Activated T-cell treated with anti-CD3 and anti-CD28 coated beads for 24 hours (primary cell): ENCODE results near the gene ADGRB2.

Source experiments
- DNase-seq: peaks from one replicate; pipeline ENCODE4 v3.0.0-alpha.2; 2020; ENCODE audit warnings: low read depth

Gene ADGRB2

GRCh38 chr1:31763671-31764311, 349 bp downstream of the ADGRB2 start:
- no peak for DNase-seq

DNA sequence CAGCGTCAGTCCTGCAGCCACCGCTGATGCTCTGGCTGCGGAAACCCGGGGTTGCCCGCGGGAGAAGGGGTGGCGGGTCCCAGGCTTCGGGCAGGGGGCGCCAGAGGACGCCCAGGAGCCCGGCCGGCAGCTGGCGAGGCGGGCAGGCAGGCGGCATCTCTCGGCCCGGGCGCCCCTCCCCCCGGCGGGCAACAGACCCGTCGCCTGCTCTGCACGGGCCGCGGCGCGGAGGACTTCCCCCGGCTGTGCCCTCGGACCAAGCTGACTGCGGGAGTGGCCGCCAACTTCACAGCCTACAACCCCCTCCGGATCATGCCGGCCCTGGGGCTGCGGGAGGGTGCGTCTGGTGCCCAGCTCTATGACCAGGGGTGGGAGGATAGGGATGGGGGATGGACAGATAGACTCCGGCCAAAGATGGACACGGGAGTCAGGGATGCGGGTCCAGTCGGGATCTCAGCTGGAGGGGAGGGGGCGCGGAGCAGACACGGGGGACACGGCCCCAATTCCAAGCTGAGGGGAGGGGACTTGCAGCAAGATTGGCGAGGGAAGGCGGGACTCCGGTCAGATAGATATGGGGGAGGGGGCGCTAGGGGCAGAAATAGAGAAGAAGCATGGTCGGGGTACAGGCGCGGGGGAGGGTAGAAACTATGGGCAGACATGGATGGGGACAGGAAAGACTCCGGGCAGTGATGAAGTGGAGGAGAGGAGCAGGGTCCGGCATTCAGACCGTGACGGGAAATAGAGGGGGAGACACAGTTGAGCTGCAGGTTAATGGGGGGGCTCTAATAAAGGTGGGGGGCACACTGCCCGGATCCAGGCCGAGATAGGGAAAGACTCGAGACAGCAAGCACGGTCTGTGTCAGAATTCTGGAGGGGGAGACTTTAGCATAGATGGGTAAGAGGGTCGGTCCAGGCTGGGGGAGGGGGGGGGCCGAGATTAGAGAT, 1.1 kb downstream of the ADGRB2 start:
- DNase-seq: peak; percentile 59

DNA sequence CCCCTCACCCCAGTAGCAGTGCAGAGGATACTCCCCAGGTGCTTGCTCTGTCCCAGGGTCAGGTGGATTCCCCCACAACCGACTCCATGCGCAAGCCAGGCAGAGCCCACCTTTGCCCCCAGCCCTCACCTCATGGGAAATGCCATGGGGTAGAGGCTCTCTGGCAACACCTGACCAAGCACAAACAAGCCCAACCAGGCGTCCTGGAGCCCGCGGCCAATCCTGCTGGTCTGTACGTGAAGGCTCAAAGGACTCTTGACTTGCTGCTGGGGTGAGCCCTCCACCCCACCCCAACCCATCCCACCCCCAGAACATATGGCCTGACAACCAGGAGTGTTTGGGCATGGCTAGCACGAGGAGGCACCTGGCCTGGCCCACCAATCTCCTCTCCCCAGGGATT, 1.8 kb downstream of the ADGRB2 start:
- no peak for DNase-seq

- DNase-seq: no peak
Measured at GRCh38 chr1:31761883-31762282, 2.3 kb downstream of the ADGRB2 start.

DNA sequence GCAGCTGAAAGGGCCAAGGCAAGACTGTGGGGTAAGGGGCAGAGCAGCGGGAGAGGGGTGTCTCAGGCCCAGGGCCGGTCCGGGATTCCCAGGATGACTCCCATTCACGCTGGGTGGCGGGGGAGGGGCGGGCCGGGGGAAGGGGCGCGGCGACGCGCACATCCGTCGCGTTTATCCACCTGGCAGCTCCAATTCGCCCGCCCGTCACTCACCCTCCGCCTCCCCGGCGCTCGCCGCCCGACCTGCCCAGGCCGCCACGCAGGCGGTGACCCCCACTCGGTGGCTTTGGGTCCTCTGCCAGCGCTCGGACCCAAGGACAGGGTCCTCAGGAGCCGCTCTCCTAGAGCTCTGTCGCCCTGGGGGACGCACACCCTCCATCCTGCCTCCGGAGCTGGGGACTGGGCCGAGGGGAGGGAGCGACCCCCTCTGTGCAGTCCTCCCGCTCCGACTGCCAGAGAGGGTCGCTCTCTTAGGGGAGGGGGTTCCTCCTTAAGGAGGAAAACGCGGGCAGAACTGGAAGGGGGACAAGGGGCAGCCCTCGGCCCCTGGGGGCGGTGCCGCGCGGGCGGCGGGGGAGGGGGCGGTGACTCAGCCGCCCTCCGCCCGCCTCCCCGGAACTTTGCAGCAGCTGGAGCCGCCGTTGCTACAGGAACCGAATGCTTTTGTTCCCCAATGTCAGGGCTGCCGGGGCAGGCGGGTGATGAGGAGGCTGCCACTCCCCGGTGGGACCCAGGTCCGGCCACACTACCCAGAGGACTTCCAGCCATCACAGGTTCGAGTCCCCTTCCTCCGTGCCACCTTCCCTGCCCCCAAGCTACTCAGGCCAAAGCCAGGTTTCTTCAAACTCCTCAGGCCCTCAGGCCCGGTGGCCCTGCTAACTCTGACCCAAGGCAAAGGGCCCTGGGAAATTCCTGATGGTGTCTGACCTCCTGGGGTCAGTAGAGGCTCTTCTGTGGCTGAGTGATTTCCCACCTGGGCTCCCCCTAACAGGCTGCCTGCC, 3.4 kb downstream of the ADGRB2 start:
- peak; percentile 40 for DNase-seq

GRCh38 chr1:31759298-31760023, 4.7 kb downstream of the ADGRB2 start:
- no peak for DNase-seq

GRCh38 chr1:31758823-31759222, 5.3 kb downstream of the ADGRB2 start:
- DNase-seq: no peak

DNA sequence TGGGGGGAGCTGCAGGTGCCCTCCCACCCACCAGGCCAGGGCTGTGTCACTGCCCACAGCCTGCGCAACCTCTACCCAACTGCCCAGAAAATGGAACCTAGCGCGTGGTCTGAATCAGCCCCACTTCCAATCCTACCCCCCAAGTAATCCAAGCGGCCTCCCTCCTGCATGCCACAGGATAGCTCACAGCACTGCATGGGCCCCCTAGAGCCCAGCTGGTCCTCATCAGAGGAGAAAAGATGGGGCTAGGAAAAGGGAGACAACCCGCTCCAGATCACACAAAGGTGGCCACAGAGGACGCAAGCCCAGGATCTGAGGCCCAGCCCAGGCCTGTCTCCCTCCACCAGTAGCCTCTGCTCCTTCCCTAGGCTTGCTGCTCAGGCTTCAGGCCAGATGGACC, 6.2 kb downstream of the ADGRB2 start:
- DNase-seq: no peak

GRCh38 chr1:31757204-31757679, 6.9 kb downstream of the ADGRB2 start:
- DNase-seq: no peak

- DNase-seq: no peak
Measured at GRCh38 chr1:31756578-31756977, 7.6 kb downstream of the ADGRB2 start.

DNA sequence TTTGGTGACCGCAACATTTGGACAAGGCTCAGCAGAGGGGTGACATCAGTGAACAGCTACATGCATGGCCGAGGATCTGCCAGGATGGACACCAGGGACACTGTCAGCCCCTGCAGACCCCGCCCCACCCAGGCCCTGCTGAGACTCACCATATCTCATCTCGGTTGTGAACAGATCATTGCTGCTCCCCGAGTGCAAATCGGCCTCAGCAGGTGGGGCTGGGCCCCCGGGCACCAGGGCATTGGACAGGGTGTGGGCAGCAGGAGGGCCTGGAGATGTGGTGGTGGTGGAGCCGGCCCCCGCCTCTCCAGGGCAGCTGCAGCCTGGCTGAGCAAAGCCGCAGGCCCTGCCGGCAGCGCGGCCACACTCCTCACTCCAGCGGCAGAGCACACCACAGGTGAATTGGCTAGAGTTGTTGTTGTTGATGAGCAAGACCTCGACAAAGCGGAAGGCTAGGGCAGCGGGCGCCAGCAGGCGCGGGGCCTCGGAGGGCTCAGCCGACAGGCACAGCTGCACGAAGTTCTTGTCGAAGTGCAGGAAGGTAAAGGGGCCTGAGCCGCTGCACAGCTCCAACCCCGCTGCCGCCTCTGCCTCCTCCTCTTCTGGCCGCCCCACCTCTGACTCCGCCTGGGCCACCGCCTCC, 8.2 kb downstream of the ADGRB2 start:
- no peak for DNase-seq

DNA sequence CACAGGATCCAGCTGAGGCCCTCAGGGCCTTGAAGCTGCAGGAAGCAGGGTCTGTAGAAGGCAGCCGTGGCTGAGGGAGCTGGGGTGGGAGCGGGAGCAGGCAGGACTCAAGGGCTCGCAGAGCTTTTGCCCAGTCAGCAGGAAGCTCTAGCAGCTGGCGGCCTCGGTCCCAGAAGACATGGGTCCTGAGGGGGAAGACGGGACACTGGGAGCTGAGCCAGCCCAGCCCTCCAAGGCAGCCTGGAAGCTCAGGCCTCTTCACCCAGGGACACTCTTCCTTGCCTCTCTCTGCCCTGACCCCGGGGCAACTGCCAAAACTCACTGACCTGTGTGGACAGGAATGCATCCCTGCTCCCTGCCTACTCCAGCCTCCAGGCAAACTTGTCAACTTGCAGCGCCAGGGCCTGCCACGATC, 8.9 kb downstream of the ADGRB2 start:
- no peak for DNase-seq

- DNase-seq: no peak
Measured at GRCh38 chr1:31754397-31754796, 9.7 kb downstream of the ADGRB2 start.

- no peak for DNase-seq
Measured at GRCh38 chr1:31753707-31754349, 10.3 kb downstream of the ADGRB2 start.

DNA sequence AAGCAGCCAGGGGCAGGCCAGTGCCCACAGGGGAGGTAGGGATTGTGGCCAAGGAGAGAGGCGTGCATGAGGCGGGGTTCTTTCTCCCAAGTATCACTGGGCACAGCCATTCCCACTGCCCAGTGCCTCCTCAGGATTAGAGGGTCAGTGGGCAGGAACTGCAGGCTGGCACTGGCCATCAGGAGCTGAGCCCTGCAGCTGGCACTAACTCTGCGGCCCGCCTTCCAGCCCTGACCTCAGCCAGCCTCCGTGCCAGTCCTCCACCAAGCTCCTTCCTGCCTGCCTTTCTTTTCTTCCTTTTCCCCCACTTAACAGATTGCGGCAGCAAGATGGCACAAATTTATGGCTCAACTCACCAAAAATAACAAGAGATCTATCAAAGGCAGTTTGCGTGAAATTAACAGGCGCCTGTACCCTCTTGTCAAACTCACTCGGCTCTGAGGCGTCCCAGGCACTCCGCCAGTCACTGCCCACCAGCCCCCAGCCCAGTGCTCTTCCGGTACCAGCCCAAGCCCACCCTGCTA, 11.1 kb downstream of the ADGRB2 start:
- DNase-seq: no peak

DNA sequence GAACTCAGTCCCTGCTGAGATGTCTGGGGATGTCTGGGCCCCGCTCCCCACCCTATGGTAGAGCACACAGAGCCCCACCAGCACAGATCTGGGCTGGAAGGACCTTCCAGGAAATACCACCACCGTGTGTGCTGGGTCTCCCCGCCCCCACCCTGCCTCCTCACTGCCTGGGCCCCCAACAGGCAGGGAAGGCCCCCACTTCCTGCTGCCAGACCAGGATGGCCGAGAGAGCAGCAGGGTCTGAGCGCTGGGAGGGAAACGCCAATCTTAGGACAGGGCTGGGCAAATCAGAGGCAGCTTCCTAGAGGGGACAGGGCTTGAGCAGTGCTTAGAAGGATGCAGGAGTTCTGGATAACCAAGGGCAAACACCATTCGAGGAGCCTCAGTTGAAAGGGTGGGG, 11.9 kb downstream of the ADGRB2 start:
- no peak for DNase-seq

- DNase-seq: no peak
Measured at GRCh38 chr1:31751822-31752241, 12.3 kb downstream of the ADGRB2 start.

DNA sequence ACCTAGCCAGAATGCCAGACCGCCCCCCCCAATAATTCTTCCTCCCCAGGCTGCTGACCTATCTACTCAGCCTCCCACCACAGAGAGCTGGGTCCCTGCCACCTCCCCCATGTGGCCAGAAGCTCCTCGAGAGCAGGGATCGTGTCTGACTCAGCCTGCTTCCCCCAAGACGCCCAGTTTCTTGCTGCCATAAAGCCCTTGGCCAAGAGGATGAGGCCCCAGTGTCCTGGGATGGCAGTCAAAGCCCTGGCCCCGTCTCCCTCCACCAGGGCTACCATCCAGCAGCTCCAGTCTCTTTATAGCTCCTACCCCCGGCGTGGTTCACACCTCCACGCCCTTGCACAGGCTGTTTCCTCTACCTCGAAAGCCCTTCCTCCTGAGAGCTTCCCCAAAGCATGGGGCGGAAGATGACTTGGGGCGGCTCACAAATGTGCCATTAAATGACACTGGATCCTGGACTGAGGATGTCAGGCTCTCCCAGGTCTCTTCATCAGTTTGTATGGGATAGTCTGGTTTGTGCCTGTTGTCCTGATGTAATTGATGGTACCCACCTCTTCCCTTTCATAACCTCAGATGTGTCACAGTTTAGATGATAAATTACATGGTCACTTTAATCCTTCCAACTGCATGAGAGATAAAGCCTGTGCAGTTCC, 13.2 kb downstream of the ADGRB2 start:
- DNase-seq: no peak
